CD4-positive, alpha-beta T cell treated with Interferon gamma for 1 hour (primary cell): ENCODE data around the gene GRPEL2.

Experiments
- DNase-seq: peaks from one replicate; pipeline ENCODE4 v3.0.0-alpha.2; 2020

Gene GRPEL2

DNA sequence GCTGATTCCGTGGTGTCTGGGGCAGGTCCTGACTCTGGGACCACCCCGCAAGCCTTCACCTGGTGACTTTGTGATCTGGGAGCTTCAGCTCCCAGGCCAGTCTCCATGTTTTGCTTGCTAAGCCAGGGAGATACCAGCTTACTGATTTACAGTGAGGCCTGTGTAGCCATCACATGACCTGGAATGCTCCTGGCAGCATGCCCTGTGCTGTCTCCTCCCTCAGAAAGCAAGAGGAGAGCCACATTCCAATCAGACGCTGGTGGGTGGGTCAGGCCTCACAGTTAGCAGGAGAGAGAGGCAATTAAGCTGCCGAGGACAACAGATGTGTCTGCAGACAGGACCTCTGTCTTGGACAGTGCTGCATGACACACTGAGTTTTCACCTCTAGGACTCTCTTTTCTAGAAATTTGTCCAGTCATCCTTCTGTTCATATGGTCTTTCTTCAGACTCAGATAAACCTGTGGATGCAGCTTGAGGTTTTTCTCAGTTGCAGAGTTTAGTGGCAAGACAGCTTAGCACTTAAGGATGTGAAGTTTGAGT, 24.4 kb upstream of the GRPEL2 start:
- no peak for DNase-seq

DNA sequence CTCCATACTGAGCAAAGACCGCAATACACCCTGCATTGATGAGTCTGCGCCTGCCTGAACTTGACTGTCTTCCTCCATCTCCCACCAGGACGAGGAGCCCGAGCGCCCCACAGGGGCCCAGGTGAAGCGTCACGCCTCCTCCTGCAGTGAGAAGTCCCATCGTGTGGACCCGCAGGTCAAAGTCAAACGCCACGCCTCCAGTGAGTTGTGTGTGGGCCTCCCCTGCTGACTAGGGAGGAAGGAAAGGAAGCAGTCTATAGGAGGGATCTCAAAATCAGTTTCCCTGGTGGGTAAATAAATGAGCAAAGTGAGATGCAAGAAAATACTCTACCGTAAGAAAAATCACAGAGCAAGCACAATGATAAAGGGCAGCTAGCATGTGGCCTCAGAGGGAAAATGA, 22.8 kb upstream of the GRPEL2 start:
- no peak for DNase-seq

DNA sequence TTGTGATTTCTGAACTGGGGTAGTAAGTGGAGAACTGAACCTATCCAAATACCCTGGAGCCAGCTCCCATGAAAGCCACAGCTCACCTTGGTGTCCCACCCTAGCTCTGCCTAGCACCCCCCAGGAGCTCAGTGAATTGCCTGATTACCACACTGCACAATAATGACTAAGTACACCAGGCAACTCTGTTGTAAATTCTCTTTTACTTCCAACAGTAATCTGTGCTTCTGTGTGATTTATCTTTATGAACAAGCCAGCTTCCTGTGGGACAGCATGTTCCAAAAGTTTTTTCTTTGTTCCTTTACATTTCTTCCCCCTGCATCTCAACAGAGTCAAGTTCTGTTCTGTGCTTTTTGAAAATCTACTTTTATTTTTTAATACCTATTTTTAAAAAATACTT, 22.1 kb upstream of the GRPEL2 start:
- no peak for DNase-seq

GRCh38 chr5:149323621-149324205, 21.6 kb upstream of the GRPEL2 start:
- DNase-seq: no peak

DNA sequence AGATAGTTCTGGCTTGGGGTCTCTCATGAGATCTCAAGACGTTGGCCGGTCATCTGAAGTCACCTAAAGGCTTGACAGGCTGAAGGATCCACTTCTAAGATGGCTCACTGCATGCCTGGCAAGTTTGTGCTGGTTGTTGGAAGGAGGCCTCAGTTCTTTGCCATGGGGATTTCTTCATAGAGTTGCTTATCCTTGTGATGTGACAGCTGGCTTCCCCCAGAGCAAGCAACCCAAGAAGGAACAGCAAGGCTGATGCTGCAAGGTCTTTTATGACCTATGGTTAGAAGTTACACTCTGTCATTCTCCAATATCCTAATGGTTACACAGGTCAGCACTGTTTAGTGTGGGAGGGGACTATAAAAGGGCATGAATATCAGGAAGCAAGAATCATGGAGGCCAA, 20.7 kb upstream of the GRPEL2 start:
- DNase-seq: no peak

DNA sequence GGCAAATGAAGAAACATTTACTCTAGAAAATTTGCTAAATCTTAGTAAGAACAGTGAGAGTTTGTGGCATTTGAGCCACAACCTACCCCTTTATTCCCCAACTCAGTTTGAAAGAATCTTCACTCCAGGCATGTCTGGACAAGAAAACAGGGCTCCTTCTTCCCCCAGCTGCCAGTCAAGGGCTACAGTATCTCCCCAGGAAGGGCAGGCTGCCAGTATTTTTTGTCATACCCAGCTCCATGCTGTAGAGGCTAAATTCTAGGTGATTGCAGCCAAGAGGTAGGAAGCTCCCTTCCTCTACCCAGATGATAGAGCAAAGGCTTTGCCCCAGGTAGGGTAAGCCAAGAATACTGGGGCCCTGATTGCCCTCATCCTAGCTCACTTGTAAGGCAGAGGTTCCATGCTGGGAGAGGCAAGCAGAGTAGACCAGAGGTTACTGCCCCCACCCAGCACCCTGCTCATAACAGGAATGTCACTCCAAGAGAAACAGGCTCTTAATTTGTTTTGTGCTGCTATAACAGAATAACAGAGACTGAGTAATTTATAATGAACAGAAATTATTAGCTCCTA, 20.0 kb upstream of the GRPEL2 start:
- DNase-seq: no peak

DNA sequence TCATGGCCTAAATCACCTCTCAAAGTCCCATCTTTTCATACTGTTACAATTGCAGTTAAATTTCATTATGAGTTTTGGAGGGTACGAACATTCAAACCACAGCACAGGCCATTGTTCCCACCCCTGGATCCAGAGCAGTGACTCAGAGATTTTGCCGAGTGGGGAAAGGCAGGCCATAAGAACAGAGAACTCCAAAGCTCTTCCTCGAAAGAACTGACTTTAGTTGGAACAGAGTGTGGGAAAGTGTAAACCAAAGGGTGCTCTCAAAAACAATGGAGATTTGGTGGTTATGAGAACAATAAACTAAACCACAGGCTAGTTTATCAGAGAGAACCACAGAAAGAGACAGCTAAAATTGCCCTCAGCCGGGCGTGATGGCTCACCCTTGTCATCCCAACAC, 19.4 kb upstream of the GRPEL2 start:
- DNase-seq: no peak

GRCh38 chr5:149326611-149327010, 18.7 kb upstream of the GRPEL2 start:
- DNase-seq: no peak

GRCh38 chr5:149328177-149328576, 17.1 kb upstream of the GRPEL2 start:
- DNase-seq: no peak

GRCh38 chr5:149333711-149334443, 11.4 kb upstream of the GRPEL2 start:
- no peak for DNase-seq

- no peak for DNase-seq
Observed at GRCh38 chr5:149337736-149338135, 7.6 kb upstream of the GRPEL2 start.

DNA sequence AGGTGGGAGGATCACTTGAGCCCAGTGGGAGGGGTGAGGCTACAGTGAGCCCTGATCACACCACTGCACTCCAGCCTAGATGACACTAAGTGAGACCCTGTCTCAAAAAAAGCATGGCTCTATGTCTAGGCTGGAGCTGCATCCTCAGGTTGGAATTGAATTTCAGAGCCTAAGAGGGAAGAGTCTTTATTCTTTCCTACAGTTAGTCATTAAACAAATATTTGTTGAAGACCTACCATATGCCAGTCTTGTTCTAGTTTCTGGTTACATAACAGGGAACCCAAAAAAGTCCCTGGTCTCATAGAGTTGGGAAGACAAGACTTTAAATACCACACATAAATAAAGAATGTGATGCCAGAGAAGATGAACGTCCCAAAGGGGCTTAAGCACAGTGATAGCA, 6.9 kb upstream of the GRPEL2 start:
- DNase-seq: no peak

DNA sequence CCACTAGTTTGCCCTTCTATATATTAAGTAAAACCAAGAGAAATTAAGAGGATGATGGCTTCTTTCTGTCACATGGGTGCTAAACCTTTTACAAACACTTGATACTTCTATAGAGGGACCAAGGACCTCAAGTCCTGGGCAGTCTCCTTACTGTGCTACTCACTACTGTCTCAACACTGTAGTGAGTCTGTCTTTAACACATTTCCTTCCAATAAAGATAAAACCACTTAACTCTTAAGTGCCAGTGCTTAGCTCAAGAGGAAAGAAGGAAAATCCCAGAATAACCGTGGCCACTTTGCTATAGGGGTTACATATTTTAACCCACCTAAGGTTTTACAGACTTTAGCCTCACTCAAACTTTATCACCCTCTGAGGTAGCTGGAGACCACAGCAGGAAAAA, 4.4 kb upstream of the GRPEL2 start:
- DNase-seq: no peak

DNA sequence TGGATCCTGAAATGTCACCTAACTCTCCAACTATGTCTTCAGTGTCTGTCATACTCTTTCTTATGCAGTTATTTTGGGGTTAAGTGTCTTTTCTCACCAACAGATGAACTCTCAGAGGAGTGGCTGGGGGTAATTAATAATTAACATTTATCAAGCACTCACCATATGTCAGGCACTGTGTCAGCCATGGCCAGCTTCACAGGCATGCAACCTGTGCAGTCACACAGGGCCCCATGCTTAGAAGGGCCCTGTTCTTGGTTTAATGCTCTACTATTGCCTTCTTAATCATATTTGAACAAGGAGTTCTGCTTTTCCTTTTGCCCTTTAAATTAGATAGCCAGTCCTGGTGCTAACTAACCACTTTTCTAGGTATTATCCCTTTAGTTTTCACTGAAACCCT, 3.4 kb upstream of the GRPEL2 start:
- no peak for DNase-seq

- DNase-seq: no peak
Observed at GRCh38 chr5:149344151-149344550, 1.1 kb upstream of the GRPEL2 start.

- DNase-seq: no peak
Observed at GRCh38 chr5:149345892-149346222, 558 bp downstream of the GRPEL2 start.

DNA sequence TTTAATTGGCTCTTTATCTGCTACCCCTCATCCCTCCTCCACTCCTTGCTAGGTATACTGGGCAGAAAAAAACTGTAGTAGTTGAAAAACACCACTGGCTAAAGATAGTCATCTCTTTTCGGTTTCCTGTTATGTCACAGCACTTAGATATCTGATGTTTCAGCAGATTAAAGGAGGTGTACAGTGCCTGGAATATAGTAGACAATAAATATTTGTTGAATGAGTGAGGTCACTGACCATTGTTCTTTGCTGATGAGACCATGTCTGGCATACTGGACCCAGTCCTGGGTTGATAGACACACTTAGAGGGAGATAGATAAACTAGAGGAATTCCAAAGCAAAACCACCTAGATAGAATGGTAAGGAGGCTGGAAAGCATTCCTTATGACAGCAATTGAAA, 3.2 kb downstream of the GRPEL2 start:
- DNase-seq: no peak

DNA sequence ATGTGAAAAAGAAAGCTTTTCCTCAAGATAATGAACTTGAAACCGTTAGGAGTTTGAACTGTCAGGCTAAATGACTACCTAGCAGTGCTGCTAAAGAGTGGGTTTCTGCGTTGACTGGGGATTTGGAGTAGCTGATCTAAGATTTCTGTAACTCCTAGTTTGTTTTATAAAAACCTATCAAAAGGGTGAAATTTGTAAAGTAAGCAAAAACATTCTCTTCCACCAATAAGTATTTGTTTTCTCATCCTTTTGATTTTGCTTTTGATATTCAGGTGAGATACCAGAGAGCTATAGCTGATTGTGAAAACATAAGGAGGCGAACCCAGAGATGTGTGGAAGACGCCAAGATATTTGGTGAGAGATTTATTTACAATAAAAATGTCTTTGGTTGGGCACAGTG, 4.1 kb downstream of the GRPEL2 start:
- no peak for DNase-seq

DNA sequence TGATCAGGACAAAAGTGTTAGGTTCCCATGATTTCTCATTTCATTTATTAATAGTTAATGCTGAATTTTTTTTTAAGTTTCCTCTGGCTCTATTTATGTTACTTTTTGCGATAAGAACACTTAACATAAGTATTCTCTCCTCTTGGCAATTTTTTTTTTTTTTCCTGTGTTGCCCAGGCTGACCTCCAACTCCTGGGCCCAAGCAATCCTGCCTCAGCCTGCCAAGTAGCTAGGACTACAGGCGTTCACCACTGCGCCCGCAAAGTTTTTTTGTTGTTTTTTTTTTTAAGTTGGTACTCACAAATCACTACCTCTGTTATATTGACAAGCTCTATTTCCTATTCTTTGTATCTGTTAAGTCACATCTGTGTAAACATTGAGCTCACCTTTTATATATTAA, 6.9 kb downstream of the GRPEL2 start:
- DNase-seq: no peak

DNA sequence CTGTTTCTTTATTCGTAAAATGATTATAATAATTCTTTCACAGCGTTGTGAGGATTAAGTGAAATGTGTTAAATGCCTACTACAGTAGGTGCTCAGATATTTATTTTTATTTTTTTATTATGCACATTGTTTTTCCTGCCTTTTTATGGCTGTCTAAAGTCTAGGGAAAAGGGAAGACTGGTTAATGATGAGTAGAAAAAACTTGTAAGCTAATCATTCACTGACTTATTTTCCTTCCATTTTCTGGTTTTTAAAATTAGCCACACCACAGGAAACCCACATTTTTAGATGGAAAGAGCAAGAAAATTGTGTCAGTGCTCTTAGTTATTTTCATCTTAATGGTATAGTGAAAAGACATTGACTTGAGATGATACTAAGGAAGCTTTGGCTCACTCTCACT, 8.6 kb downstream of the GRPEL2 start:
- no peak for DNase-seq

GRCh38 chr5:149355688-149356087, 10.4 kb downstream of the GRPEL2 start:
- no peak for DNase-seq

DNA sequence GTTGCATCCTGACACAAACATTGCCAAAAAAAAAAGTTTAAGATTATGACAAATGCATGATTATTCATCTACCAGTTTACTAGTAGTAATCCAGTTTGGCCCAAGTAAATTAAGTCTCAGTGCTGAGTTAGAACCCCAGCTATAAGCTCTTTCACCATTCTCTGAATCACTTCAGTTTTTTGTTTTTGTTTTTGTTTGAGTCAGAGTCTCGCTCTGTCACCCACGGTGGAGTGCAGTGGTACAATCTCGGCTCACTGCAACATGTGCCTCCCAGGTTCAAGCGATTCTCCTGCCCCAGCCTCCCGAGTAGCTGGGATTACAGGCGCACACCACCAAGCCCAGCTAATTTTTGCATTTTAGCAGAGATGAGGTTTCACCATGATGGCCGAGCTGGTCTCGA, 11.1 kb downstream of the GRPEL2 start:
- DNase-seq: no peak

- DNase-seq: peak; percentile 92
Observed at GRCh38 chr5:149357370-149358293, 12.3 kb downstream of the GRPEL2 start, which contains the start of gene PCYOX1L. Gene PCYOX1L, plus strand, starts transcription at chr5:149358046. Its CDS starts 23 bp downstream, at chr5:149358069.
